Neural cell (in vitro differentiated cells): ENCODE data around the gene ZNF70. TPM values are rescaled to one million over a fixed set of nuclear protein-coding genes. Genes with fewer than 3 reads are reported as not detected.

Experiments used
- H2AFZ ChIP-seq: fragments of 200-600, 300-800 bp; sonication (generic), shearing (Covaris generic); 2 replicates; pipeline ENCODE4 v1.6.0; 2014; ENCODE audit warnings: low read depth, mild to moderate bottlenecking, antibody characterized with exemption, low read length, moderate library complexity
- H3F3A ChIP-seq: fragments of 200-600 bp; shearing (Covaris generic); 2 replicates; pipeline ENCODE4 v1.6.1; 2016; ENCODE audit warnings: mild to moderate bottlenecking, moderate library complexity, mixed read lengths, antibody characterized with exemption, low read length; ENCODE audit not compliant: insufficient read depth, poor library complexity, severe bottlenecking
- H3K27ac ChIP-seq: fragments of 200-600, 300-800 bp; sonication (generic), shearing (Covaris generic); 2 replicates; pipeline ENCODE4 v1.5.1; 2014; ENCODE audit warnings: mild to moderate bottlenecking, low read length, moderate library complexity
- H3K27me3 ChIP-seq: fragments of 300-800, 200-600 bp; sonication (generic), shearing (Covaris generic); 2 replicates; pipeline ENCODE4 v1.6.0; 2014; ENCODE audit warnings: mild to moderate bottlenecking, low read depth, low read length, moderate library complexity; ENCODE audit not compliant: insufficient read depth
- H3K36me3 ChIP-seq: fragments of 300-800, 200-600 bp; sonication (generic), shearing (Covaris generic); 2 replicates; pipeline ENCODE4 v1.5.1; 2014; ENCODE audit warnings: mild to moderate bottlenecking, antibody characterized with exemption, low read length, moderate library complexity; ENCODE audit not compliant: insufficient read depth
- H3K4me2 ChIP-seq: fragments of 300-800, 200-600 bp; sonication (generic), shearing (Covaris generic); 2 replicates; pipeline ENCODE4 v1.6.0; 2014; ENCODE audit warnings: mild to moderate bottlenecking, low read length
- H3K4me3 ChIP-seq: fragments of 300-800, 200-600 bp; sonication (generic), shearing (Covaris generic); 2 replicates; pipeline ENCODE4 v1.5.1; 2014; ENCODE audit warnings: mild to moderate bottlenecking, low read length, moderate library complexity
- H3K79me2 ChIP-seq: fragments of 200-600 bp; shearing (Covaris generic); replicated peaks from 2 replicates; pipeline ENCODE4 v1.6.0; 2014; ENCODE audit warnings: mild to moderate bottlenecking, low read length, moderate library complexity; ENCODE audit not compliant: insufficient read depth
- H3K9ac ChIP-seq: fragments of 300-800, 200-600 bp; sonication (generic), shearing (Covaris generic); 2 replicates; pipeline ENCODE4 v1.6.1; 2016; ENCODE audit warnings: mild to moderate bottlenecking, low read length, mixed read lengths
- H3K9me2 ChIP-seq: fragments of 200-600 bp; shearing (Covaris generic); 2 replicates; pipeline ENCODE4 v1.6.1; 2016; ENCODE audit warnings: mild to moderate bottlenecking, low read length, mixed read lengths; ENCODE audit not compliant: insufficient read depth
- H3K9me3 ChIP-seq: fragments of 200-600, 300-800 bp; sonication (generic), shearing (Covaris generic); 2 replicates; pipeline ENCODE4 v1.6.1; 2016; ENCODE audit warnings: mild to moderate bottlenecking, mixed run types, low read length, moderate library complexity, mixed read lengths
- H4K20me1 ChIP-seq: fragments of 200-600 bp; shearing (Covaris generic); 2 replicates; pipeline ENCODE4 v1.6.1; 2016; ENCODE audit warnings: mild to moderate bottlenecking, mixed run types; ENCODE audit not compliant: insufficient read depth
- CTCF ChIP-seq: fragments of 450-650 bp; IDR thresholded peaks from 2 replicates; pipeline ENCODE4 v1.5.1; 2014; ENCODE audit warnings: antibody characterized with exemption, mild to moderate bottlenecking, moderate library complexity; ENCODE audit not compliant: poor library complexity, severe bottlenecking
- EP300 ChIP-seq: fragments of 450-650 bp; conservative IDR thresholded peaks from 2 replicates; pipeline ENCODE4 v1.6.1; 2014; ENCODE audit warnings: antibody characterized with exemption, mild to moderate bottlenecking, moderate library complexity; ENCODE audit not compliant: poor library complexity, severe bottlenecking
- EZH2 ChIP-seq: fragments of 200-600, 300-800 bp; shearing (Covaris generic), sonication (generic); IDR thresholded peaks from 2 replicates; pipeline ENCODE4 v1.6.1; 2014; ENCODE audit warnings: antibody characterized with exemption, low read length, borderline replicate concordance, mild to moderate bottlenecking; ENCODE audit not compliant: insufficient read depth, poor library complexity, severe bottlenecking
- MXI1 ChIP-seq: fragments of 450-650 bp; conservative IDR thresholded peaks from 2 replicates; pipeline ENCODE4 v1.6.1; 2014; ENCODE audit warnings: antibody characterized with exemption, mild to moderate bottlenecking; ENCODE audit not compliant: poor library complexity, severe bottlenecking
- POLR2AphosphoS5 ChIP-seq: IDR thresholded peaks from 2 replicates; pipeline ENCODE4 v1.6.1; 2012
- RAD21 ChIP-seq: fragments of 450-650 bp; conservative IDR thresholded peaks from 2 replicates; pipeline ENCODE4 v1.6.1; 2014; ENCODE audit warnings: antibody characterized with exemption, mild to moderate bottlenecking, moderate library complexity
- REST ChIP-seq: IDR thresholded peaks from 2 replicates; pipeline ENCODE4 v1.6.1; 2012; ENCODE audit warnings: borderline replicate concordance
- SMC3 ChIP-seq: fragments of 450-650 bp; conservative IDR thresholded peaks from 2 replicates; pipeline ENCODE4 v1.6.1; 2014; ENCODE audit warnings: antibody characterized with exemption, mild to moderate bottlenecking, moderate library complexity; ENCODE audit not compliant: poor library complexity
- TAF1 ChIP-seq: IDR thresholded peaks from 2 replicates; pipeline ENCODE4 v1.6.1; 2012; ENCODE audit warnings: low read depth
- polyA plus RNA-seq: library from polyadenylated mRNA; depleted of rRNA; stranded (reverse); fragments of >200 nt; gene quantifications from 2 replicates; pipeline ENCODE4 v1.2.3, GENCODE V29; 2014

The ZNF70 gene
- polyA plus RNA-seq, 1 donor from 2014 or later = 1.3 TPM

- Histone ChIP-seq H3K9me2 (no peaks in the 10 kb centered on the region), H3K9me3 (no peaks in the 10 kb centered on the region), H3K4me2 (no peak overlapping the region), H4K20me1 (no peaks in the 10 kb centered on the region), H3K4me3 (no peak overlapping the region), H3K36me3 (no peaks in the 10 kb centered on the region), H3F3A (no peaks in the 10 kb centered on the region), H2AFZ (no peak overlapping the region), H3K27me3 (no peaks in the 10 kb centered on the region), H3K27ac (no peak overlapping the region), H3K79me2 (peaks cover 4% of the 10 kb centered on the region), H3K9ac (no peak overlapping the region)
- no peak for TF ChIP-seq REST
- no peak for TF ChIP-seq TAF1
- TF ChIP-seq POLR2AphosphoS5 = no peak
- no peak for TF ChIP-seq MXI1
- TF ChIP-seq EP300 = no peak
- no peak for TF ChIP-seq RAD21
- no peak for TF ChIP-seq CTCF
- no peak for TF ChIP-seq EZH2
- no peak for TF ChIP-seq SMC3
Observed at GRCh38 chr22:23698673-23699235, 52.2 kb downstream of the ZNF70 start.

GRCh38 chr22:23698094-23698493, 52.8 kb downstream of the ZNF70 start:
- Histone ChIP-seq H3K36me3 (peaks cover 2% of the 10 kb centered on the region), H3K27me3 (no peaks in the 10 kb centered on the region), H3K9me3 (no peaks in the 10 kb centered on the region), H3K79me2 (peaks cover 4% of the 10 kb centered on the region), H3K9ac (no peak overlapping the region), H3F3A (no peaks in the 10 kb centered on the region), H3K4me3 (no peak overlapping the region), H3K9me2 (no peaks in the 10 kb centered on the region), H3K27ac (no peak overlapping the region), H4K20me1 (no peaks in the 10 kb centered on the region), H3K4me2 (no peak overlapping the region), H2AFZ (no peak overlapping the region)
- TF ChIP-seq CTCF (no peak), POLR2AphosphoS5 (no peak), TAF1 (no peak), RAD21 (no peak), EP300 (no peak), MXI1 (no peak), SMC3 (no peak), REST (no peak)
